Glutamatergic neuron (in vitro differentiated cells): ENCODE measurements around the gene MSMP. TPM values are rescaled to one million over a fixed set of nuclear protein-coding genes. Genes with fewer than 3 reads are reported as not detected.

Experiments
- DNase-seq: peaks from one replicate; pipeline ENCODE4 v3.0.0; 2022
- H3K27ac Mint-ChIP-seq: one replicate; pipeline ENCODE4 v1.8.0; 2020; ENCODE audit warnings: mild to moderate bottlenecking, mixed read lengths, inconsistent platforms; ENCODE audit not compliant: unreplicated experiment
- H3K27me3 Mint-ChIP-seq: one replicate; pipeline ENCODE4 v1.8.0; 2020; ENCODE audit warnings: mild to moderate bottlenecking, moderate library complexity, mixed read lengths, inconsistent platforms; ENCODE audit not compliant: unreplicated experiment
- H3K36me3 Mint-ChIP-seq: one replicate; pipeline ENCODE4 v1.8.0; 2020; ENCODE audit warnings: mild to moderate bottlenecking, mixed read lengths, inconsistent platforms; ENCODE audit not compliant: unreplicated experiment
- H3K4me1 Mint-ChIP-seq: one replicate; pipeline ENCODE4 v1.8.0; 2020; ENCODE audit warnings: mild to moderate bottlenecking, low read depth, mixed read lengths, inconsistent platforms; ENCODE audit not compliant: unreplicated experiment
- H3K4me3 Mint-ChIP-seq: one replicate; pipeline ENCODE4 v1.8.0; 2020; ENCODE audit warnings: mild to moderate bottlenecking, mixed read lengths, inconsistent platforms; ENCODE audit not compliant: unreplicated experiment
- H3K9me3 Mint-ChIP-seq: one replicate; pipeline ENCODE4 v1.8.0; 2020; ENCODE audit warnings: mild to moderate bottlenecking, moderate library complexity, mixed read lengths, inconsistent platforms; ENCODE audit not compliant: unreplicated experiment
- total RNA-seq: library from RNA; stranded (reverse); fragmentation: NEBNext Ultra II Directional; extraction: Animal tissue kit (Norgen Biotek cat#: 25700); gene quantifications from one replicate; pipeline ENCODE4 v1.2.1, GENCODE V29; 2021; ENCODE audit not compliant: unreplicated experiment
- TF ChIP-seq, protein P1 (sequence below): fragments of 200-600 bp; sonication (generic); IDR thresholded peaks from one replicate; pipeline ENCODE4 v1.5.0; 2021; ENCODE audit not compliant: partially characterized antibody, unreplicated experiment

Gene MSMP
- total RNA-seq, 1 donor from 2014 or later = not detected

DNA sequence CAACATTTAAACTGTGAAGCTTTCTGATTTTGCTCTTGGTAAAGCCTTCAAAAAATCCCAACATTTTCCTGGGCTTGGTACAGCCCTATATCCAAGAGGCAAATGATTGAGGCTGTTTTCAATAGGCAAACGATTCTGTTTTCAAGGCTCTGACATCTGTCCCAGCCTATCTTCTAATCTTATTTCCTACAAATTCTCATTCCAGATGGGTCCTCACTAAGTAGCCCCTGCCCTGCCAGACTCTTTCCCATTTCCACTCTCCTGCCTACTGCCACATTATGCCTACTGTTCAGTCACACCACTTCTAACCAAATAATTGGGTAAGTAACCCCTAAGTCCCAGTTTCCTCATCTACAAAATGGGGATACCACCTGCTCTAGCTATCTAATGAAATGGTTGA lies 8.5 kb downstream of the MSMP start:
- peak overlapping the region; percentile 90 for H3K4me3 Mint-ChIP-seq
- H3K36me3 Mint-ChIP-seq = peaks cover 8% of the 10 kb centered on the region
- peak overlapping the region; percentile 79 for H3K27ac Mint-ChIP-seq
- peaks cover 13% of the 10 kb centered on the region for H3K9me3 Mint-ChIP-seq
- H3K4me1 Mint-ChIP-seq = peaks cover 31% of the 10 kb centered on the region
- TF ChIP-seq, protein P1, sequence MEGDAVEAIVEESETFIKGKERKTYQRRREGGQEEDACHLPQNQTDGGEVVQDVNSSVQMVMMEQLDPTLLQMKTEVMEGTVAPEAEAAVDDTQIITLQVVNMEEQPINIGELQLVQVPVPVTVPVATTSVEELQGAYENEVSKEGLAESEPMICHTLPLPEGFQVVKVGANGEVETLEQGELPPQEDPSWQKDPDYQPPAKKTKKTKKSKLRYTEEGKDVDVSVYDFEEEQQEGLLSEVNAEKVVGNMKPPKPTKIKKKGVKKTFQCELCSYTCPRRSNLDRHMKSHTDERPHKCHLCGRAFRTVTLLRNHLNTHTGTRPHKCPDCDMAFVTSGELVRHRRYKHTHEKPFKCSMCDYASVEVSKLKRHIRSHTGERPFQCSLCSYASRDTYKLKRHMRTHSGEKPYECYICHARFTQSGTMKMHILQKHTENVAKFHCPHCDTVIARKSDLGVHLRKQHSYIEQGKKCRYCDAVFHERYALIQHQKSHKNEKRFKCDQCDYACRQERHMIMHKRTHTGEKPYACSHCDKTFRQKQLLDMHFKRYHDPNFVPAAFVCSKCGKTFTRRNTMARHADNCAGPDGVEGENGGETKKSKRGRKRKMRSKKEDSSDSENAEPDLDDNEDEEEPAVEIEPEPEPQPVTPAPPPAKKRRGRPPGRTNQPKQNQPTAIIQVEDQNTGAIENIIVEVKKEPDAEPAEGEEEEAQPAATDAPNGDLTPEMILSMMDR = no peak
- DNase-seq = no peak
- peaks cover 6% of the 10 kb centered on the region for H3K27me3 Mint-ChIP-seq

DNA sequence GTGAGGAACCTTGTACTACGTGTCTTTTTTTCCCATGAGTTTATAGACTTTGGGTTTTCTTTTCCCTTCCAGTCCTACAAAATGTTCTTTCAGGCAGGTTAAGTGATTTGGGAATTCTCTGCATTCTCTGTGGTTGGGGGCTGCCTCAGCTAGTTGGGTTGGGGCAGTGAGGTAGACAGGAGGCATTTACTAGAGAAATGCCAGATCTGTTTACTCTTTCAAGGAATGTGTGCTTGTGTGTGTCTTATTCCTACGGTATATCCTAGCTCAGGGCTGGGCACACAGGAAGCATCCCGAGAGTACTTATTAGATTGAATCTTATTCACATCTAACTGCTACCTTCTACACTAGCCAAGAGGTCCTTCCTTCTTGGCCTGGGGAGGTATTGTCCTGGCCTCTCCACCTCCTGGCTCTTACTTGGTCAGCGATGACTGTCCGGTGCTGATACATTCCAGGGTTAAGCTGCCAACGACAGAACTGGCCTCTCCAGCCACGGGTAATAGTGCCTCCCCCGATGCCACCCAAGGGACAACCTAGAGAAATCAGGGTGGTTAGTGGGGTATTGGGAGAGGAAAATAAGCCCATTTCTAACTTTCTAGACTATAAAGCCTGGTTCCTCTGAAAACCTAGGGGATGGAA lies 10.1 kb downstream of the MSMP start:
- no peak for DNase-seq
- TF ChIP-seq, protein P1 = no peak
- peaks cover 29% of the 10 kb centered on the region for H3K4me1 Mint-ChIP-seq
- peaks cover 8% of the 10 kb centered on the region for H3K36me3 Mint-ChIP-seq
- peaks cover 13% of the 10 kb centered on the region for H3K9me3 Mint-ChIP-seq
- no peak overlapping the region for H3K4me3 Mint-ChIP-seq
- H3K27me3 Mint-ChIP-seq = peaks cover 5% of the 10 kb centered on the region
- no peak overlapping the region for H3K27ac Mint-ChIP-seq

DNA sequence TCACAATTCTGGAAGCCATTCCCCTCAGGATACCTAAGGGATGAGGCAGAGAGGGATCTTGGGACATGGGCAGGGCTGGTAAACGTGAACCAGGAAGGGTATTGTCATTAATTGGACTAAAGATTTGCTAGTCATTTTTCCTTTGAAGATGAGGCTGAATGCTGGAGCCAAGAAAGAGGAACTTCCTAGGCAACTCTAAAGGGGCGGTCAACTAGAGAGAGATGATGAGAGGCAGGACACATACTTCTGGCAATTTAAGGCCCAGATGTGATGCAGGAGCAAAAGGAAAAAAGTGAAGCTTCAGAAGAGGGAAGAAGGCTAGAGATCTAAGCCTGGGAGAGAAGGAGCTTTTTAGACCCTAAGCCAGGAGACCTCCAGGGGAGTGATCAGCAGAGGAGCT lies 10.6 kb downstream of the MSMP start:
- peaks cover 8% of the 10 kb centered on the region for H3K36me3 Mint-ChIP-seq
- peaks cover 5% of the 10 kb centered on the region for H3K27me3 Mint-ChIP-seq
- peak overlapping the region; percentile 34 for H3K4me3 Mint-ChIP-seq
- H3K4me1 Mint-ChIP-seq = peaks cover 29% of the 10 kb centered on the region
- DNase-seq = no peak
- H3K27ac Mint-ChIP-seq = peak overlapping the region; percentile 69
- H3K9me3 Mint-ChIP-seq = peaks cover 16% of the 10 kb centered on the region
- TF ChIP-seq, protein P1 = no peak

DNA sequence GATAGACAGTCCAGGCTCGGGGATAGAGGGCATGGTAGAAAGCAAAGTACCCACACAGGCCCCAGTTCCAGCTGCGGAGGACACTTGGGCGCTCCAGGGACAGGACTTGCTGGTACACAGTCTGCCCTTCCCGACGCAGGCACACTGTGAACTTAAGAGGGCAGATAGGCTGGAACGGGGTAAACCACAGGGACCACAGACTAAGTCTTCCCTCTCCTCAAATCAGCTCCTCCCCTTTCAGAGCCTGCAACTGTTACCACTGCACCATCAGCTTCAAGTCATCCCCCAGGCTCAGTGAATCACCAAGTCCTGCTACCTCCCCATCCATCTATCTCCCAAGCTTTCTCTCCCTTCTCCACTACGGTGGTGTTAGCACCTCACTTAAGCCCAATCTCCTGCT lies 12.3 kb downstream of the MSMP start:
- H3K4me3 Mint-ChIP-seq = no peak overlapping the region
- H3K27me3 Mint-ChIP-seq = peaks cover 5% of the 10 kb centered on the region
- peaks cover 20% of the 10 kb centered on the region for H3K4me1 Mint-ChIP-seq
- H3K36me3 Mint-ChIP-seq = peaks cover 8% of the 10 kb centered on the region
- no peak overlapping the region for H3K27ac Mint-ChIP-seq
- H3K9me3 Mint-ChIP-seq = peaks cover 13% of the 10 kb centered on the region
- TF ChIP-seq, protein P1 = no peak
- no peak for DNase-seq

DNA sequence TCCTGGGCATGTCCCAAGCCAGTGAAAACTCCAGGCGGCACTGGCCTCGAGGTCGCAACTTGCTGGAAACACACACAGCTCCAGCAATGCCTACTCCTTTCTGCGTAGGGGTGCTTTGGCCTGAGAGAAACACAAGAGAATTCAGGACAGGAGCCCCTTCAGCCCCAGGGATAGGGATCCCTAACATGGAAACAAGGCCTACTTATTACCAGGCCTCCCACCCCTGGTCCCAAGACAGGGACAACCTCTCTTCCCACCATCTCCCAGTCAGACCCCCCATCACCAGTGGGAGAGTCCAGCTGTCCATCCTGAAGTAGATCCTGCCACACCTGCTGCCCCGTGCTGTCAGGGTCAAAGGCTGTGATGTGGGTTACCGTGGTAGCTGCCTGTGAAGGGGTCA lies 13.8 kb downstream of the MSMP start:
- peaks cover 5% of the 10 kb centered on the region for H3K27me3 Mint-ChIP-seq
- H3K4me1 Mint-ChIP-seq = peaks cover 11% of the 10 kb centered on the region
- no peak for DNase-seq
- no peak overlapping the region for H3K27ac Mint-ChIP-seq
- H3K9me3 Mint-ChIP-seq = peaks cover 8% of the 10 kb centered on the region
- H3K36me3 Mint-ChIP-seq = peaks cover 8% of the 10 kb centered on the region
- H3K4me3 Mint-ChIP-seq = no peak overlapping the region
- TF ChIP-seq, protein P1 = no peak
